Right renal cortex interstitium (tissue), 3 donors: Measurements from ENCODE around the gene SLCO4A1. TPM values are rescaled to one million over a fixed set of nuclear protein-coding genes. Genes with fewer than 3 reads are reported as not detected.

Source experiments
- DNase-seq, 3 donors: peaks; one replicate each; pipeline ENCODE4 v3.0.0-alpha.2; 2013; ENCODE audit warnings: low read depth in 3 of 3, low spot score in 2 of 3
- polyA plus RNA-seq, 3 donors: library from polyadenylated mRNA; unstranded; fragments of 120-200 nt; gene quantifications; one replicate each; pipeline ENCODE4 v1.2.1, GENCODE V29; 2013; ENCODE audit not compliant: insufficient read length in 3 of 3

The SLCO4A1 gene
- polyA plus RNA-seq, 3 donors = 1.8 to 2.7 (median 2.3) TPM

DNA sequence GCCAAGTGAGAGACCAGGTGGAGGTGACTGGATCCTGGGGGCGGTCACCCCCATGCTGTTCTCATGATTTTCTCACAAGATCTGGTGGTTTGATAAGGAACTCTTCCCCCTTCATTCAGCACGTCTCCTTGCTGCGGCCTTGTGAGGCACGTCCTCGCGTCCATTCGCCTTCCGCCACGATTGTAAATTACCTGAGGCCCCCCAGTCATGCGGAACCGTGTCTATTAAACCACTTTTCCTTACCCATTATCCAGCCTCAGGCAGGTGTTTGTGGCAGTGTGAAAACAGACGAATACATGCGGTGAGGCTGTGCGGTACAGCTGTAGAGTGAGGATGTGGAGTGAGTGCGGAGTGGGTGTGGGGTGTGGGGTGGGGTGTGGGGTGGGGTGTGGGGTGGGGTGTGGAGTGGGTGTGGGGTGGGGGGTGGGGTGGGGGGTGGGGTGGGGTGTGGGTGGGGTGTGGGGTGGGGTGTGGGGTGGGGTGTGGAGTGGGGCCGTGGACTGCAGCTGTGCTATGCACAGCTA, 54.2 kb downstream of the SLCO4A1 start:
- no peak for DNase-seq

DNA sequence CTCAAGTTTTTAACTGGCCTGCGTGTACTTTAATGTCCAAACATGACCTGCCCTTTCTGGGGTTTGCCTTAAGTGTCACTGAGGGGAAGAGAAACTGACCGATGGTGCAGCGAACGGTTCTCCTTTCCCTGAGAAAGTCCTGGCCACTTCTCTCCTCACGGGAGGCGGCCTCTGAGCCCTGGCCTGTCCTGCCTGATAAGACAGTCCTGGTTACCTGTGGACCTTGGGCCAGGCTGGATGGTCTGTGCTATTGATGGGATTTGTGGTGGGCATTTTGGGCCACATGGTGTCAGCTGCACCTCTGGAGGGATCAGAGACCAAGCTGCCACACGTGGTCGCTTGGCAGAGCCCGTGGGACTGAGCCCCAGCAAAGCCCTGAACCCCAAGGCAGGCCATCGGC, 54.7 kb downstream of the SLCO4A1 start:
- DNase-seq = no peak

DNA sequence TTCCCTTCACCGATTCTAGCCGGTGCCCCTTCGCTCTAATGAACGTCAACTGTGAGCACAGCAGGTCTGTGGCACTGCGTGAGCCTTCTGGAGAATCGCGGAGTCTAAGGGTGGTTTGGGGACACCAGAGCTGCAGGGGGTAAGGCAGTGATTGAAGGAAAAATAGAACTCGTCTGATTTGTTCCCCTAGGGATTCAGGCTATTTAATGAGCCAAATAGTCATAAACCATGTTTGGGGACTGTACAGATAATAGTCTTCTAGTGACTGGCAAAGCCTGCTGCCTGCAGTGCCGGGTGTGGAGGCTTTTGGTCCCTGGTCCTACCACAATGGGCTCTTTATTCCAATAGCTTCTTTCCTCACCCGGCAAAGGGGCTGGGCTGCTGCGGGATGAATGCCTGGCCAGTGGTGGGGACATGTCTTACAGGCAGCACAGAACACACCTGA, 55.2 kb downstream of the SLCO4A1 start:
- DNase-seq = no peak

- DNase-seq = no peak
These were observed 55.9 kb downstream of the SLCO4A1 start for GRCh38 chr20:62698231-62698630.

- DNase-seq = no peak
These were observed 57.0 kb downstream of the SLCO4A1 start for GRCh38 chr20:62699296-62699695.

DNA sequence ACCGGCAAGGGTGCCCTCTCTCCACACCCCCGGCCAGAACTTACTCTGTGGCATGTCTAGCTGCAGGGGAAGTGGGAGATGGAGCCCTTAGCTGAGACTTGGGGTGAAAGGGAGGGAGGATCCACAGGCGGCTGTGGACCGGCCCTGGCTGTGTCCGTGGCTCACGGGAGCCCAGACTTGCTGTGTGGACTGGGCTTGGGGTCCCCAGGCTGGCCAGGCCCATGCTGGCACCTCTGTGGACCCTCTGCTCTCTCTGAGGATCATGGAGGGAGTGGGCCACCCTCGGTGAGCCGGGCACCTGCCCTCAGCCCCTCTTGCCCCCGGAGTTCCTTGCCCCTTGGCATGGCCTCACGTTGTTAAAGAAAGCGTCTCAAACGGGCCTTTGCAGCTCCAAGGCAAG, 57.4 kb downstream of the SLCO4A1 start:
- DNase-seq = no peak

- DNase-seq = no peak
These were observed 58.1 kb downstream of the SLCO4A1 start for GRCh38 chr20:62700261-62700930.

DNA sequence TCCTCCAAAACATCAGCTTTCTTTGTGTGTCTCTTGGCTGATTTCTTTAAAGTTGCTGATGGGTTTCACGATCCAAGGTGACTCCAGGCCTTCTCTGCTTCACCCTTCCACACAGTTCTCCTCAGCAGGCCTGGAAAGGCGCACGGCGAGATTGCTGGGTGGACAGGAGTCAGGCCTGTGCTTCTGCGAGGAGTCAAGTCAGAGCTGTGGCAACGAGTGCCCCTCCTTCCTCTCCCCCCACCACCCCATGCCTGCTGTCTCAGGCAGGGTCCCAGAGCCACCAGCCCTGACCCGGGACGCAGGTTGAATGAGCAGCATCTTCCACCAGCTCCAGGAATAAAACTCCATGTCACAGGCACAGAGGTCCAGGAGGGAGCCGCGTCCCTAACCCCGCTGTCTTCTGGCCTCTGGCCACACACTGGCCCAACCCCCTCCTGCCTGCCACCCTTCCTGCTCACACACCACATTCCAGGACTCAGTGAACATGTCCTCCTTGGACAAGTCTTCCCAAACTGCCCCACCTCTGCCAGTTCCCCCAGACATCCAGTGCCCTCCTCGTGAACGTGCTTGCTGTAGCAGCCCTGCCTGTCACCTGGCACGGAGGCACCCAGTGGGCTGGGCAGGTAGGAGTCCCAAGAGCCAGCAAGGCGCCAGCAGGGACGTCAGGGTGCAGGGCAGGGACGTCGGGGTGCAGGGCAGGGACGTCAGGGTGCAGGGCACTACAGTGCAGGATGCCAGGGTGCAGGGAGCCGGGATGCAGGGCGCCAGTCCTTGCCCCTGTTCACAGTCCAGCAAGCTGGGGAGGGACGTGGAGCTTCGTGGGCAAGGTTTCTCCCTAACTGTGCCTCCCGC, 59.1 kb downstream of the SLCO4A1 start:
- DNase-seq = no peak

- no peak for DNase-seq
These were observed 59.7 kb downstream of the SLCO4A1 start for GRCh38 chr20:62702013-62702300.

DNA sequence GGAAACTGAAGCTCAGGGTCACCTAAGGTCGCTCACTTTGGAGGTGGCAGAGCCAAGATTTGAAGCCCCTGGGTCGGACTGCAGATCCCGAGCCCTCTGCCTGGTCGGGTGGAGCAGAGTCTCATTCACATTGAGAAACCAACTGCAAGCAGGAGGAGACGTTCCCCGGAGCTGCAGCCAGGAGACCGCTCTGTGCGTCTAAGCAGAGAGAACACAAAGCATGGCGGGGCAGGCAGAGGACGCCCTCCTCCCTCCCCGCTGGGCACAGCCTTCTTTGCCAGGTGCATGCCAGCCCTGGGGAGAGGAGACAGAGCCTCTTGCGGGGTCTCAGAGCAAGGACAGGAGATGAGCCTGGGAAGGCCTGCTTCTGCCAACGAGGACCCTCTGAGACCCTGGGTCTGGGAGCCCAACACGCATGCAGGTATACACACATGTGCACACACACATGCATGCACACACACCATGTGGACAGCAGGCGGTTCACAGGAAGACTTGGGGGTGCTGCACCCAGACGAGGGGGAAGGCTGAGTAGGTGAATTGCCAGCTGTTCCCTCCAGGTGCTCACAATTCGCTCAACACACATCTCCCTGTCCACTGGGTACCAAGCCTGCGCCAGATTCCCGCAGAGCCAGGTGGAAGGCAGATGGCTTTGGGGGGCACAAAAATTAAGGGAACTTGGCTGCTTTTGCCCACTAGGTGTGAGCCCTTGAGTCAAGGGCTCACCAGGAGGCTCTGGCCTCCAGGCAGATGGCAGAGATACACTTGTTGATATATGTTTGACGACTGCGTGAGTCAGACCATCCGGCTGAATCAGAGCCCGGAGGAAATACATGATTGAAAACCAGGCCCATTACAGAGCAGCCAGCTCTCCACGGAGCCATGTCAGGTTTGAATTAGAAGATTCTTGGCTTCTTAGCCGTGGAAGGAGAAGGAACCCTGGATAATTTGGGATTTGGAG, 60.9 kb downstream of the SLCO4A1 start:
- DNase-seq = no peak

- DNase-seq = no peak
These were observed 61.5 kb downstream of the SLCO4A1 start for GRCh38 chr20:62703853-62704228.

DNA sequence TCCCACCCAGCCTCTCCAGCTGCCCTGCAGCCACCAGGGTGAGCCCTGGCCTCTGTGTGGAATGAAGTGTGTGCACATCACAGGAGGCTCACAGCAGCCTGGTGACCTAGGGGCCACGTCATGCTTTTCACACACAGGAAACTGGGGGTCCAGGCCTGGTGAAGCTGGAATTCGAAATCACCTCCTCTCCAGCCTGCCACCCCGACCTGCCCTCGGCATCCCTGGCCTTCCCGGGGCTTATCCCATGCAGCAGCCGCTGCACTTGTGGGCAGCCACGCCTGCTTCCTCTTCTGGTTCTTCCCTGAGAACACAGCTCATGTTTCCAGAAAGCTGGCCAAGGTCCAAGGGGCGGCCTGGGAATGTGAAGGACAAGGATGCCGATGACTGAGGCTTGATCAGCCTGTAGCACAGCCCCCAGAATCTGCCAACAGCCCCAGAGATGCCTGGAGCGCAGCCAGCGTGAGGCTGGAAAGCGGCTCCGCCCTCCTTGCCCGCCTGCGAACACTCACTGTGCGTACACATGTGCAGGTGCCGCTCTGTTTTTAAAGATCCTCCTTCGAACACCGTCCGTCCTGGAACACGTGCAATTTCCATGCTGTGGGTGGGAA, 62.1 kb downstream of the SLCO4A1 start:
- peak; percentile 68 to 88 (median 83) for DNase-seq

GRCh38 chr20:62705627-62706026, 63.3 kb downstream of the SLCO4A1 start:
- DNase-seq = no peak

- DNase-seq = no peak
These were observed 64.0 kb downstream of the SLCO4A1 start for GRCh38 chr20:62706344-62706743.

- DNase-seq = no peak
These were observed 64.6 kb downstream of the SLCO4A1 start for GRCh38 chr20:62706857-62707256.

DNA sequence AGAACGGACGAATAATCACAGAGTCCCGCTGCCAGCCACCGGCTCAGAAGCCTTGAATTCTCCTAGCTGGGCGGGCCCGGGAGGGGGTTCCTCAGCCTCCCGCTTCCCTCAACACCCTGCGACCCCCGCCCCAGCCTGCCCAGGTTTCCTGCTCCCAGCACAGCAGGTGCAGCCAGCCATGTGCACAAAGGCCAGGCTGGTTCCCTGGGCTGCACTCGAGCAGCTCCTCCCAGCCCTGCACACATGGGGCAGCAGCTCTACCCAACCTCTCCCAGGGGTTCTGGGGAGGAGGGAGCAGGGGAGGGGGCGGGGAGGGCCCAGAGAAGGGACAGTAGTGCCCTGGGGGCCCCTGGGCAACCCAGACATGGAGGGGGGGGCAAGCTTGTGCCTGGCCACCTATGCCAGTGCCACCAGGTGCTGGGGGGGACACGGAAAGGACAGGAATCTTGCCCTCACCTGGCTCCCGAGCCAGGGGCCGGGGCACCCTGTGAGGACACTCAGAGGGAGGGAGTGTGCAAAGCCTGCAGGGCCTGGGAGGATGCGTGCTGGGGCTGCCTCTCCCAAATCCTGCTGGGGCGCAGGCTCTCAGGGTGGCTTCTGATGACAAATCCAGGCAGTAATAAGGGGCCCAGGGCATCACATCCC, 65.1 kb downstream of the SLCO4A1 start:
- no peak for DNase-seq

DNA sequence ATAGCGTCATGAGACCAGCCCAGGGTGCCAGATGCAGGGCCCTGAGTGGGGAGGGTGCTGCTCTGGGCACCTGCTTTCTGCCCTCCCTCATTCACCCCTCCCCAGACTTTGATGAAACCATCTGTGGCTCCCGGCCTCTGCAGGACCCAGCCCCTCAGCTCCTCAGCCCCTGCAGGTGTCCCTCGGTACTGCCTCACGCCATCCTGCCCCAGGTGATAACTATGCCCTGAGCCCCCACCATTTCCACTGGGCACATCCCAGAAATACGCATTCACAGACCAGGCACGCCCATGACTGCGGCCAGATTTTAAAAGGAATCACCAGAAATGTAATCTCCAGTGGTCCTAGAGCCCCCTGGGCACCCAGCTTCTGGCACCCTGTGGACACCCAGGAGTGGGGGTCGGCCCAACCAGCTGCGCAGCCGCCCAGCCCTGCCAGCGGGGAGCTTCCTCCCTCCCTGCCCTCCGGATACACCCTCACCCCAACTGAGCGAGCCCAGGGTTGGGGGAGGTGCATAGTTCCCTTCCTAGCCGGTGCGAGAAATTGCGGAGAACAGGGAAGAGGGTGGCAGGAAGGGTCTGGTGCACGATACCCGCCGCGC, 65.7 kb downstream of the SLCO4A1 start:
- no peak for DNase-seq

GRCh38 chr20:62708591-62709536, 66.6 kb downstream of the SLCO4A1 start, which contains the start of gene NTSR1:
NTSR1 (plus strand) TSS chr20:62708836; CDS start chr20:62709208, 372 bp downstream.
- DNase-seq = no peak
